Left renal pelvis (tissue), 4 donors: ENCODE data around the gene TFPT. TPM values are rescaled to one million over a fixed set of nuclear protein-coding genes. Genes with fewer than 3 reads are reported as not detected.
A peak's percentile ranks its signal among the peaks of the same experiment; 100 is the strongest.

Experiments
- DNase-seq, 4 donors: peaks; one replicate each; pipeline ENCODE4 v3.0.0-alpha.2; 2013; ENCODE audit warnings: low read depth in 4 of 4, low spot score in 3 of 4
- polyA plus RNA-seq, 4 donors: library from polyadenylated mRNA; unstranded; fragments of 120-200 nt; gene quantifications; one replicate each; pipeline ENCODE4 v1.2.1, GENCODE V29; 2013; ENCODE audit not compliant: insufficient read length in 4 of 4

Gene TFPT, protein sequence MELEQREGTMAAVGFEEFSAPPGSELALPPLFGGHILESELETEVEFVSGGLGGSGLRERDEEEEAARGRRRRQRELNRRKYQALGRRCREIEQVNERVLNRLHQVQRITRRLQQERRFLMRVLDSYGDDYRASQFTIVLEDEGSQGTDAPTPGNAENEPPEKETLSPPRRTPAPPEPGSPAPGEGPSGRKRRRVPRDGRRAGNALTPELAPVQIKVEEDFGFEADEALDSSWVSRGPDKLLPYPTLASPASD
- 10 to 100 TPM; 11.2 to 20.8 (median 12.7) TPM for polyA plus RNA-seq

DNA sequence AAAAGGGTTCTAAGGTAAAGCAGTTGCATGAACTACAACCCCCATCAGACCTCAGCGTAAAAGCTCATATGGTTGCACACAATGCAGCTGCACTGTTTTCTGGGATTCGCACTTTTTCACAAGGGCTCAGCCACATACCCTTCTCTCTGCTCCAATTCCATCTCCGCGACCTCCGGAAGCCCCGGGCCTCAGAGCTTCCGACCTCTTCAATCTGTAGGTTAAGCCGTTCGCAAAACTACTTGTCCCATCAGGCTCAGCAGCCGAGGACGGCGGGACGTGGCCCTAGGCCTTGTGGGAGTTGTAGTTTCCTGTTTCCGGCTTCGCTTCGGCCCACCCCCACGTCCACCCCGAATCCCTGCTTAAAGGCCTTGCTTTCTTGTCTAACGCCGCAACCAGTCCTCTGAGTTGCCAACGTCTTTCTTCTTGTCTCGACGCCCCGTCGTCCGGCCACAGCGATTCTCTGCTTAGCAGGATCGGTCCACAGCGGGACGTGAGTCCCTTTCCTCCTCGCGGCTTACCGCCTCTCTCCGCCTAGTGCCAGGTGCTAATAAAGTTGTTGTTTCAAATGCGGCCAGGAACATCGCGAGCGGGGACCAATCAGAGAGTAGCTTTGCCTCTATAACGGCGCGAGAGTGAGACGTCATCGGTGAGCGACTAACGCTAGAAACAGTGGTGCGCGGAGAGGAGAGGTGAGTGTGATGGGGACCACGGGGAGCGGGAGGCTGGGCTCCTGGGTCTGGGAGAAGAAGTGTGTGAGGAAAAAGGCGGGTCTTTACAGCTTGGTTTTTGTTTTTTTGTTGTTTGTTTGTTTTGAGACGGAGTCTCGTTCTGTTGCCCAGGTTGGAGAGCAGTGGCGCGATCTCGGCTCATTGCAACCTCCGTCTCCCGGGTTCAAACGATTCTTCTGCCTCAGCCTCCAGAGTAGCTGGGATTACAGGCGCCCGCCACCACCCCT lies at the start of gene TFPT, which contains the start of gene PRPF31:
Gene TFPT (minus strand): TSS at position 549 of the 955 bp plus-strand sequence. CDS start 388 bp downstream, at position 161.
Gene PRPF31 (plus strand): TSS at position 646 of the 955 bp plus-strand sequence. CDS start 2,525 bp downstream, outside the sequence.
- DNase-seq, result peak; percentile 97 to 99 (median 98)

DNA sequence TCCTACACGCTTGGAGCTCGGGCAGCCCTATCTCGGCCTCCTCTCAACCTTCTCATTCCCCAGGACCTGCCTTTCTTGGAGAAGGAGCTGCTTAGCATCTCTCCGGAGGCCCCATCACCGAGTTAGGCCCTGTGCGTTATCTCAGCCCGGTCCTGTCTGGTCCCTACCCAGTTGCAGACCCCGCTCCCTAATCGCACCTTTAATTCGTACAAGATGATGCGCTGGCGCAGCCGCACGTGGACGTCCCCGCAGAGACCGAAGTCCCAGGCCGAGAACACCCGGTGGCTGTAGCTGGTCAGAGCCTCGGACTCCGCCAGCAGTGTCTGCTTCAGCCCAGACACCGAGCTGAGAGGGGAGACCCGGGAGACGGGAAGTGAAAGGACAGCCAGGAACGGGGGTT lies 49.8 kb upstream of the TFPT start:
- DNase-seq, result no peak

DNA sequence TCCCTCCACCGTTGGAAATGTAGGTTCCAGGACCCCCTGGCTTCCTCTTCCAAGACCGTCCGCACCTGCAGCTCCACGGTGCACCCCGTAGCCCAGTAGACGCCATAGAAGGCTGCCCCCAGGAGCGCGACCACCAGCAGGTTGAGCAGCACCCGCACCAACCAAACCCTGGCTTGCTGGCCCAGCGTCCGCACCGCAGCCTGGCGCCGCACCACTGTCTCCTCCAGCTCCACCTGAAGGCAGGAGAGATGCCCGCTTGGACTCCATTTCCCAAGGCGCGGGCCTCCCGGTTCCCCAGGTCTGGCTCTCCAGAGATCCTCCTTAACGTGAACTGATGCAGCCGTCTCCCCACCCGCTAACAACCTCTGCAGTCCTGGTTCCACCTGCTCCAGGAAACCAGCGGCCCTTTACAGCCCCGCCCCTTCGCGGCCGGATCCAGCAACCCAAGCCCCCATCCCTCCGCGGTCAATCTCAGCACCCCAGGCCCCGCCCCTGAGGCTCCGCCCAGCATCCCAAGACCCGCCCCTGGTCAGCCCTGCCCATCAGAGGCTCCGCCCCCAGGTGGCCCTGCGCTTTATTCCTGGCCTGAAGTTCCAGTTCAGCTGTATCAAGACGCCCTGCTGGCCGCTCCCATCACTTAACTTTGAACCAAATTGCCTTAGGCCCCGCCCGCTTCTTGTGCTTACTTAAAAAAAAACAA lies 49.1 kb upstream of the TFPT start:
- no peak for DNase-seq

DNA sequence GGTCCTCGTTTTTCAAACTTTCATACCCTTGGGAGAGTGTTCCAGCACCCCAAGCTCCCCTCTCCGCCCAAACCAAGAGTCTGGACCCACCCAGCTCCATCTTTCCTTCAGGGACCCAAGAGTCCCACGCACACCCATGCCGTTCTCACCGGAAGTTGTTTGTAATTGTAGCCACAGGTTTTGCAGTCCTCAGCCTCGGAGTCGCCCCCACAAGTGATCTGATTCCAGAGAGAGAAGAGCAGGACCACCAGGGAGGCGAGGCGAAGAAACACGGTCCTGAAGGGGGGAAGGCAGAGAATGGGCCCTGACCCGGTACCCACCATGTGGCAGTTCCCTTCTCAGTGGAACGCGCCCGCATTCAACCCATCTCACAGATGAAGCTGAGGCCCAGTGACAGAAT lies 47.4 kb upstream of the TFPT start:
- DNase-seq, result no peak

DNA sequence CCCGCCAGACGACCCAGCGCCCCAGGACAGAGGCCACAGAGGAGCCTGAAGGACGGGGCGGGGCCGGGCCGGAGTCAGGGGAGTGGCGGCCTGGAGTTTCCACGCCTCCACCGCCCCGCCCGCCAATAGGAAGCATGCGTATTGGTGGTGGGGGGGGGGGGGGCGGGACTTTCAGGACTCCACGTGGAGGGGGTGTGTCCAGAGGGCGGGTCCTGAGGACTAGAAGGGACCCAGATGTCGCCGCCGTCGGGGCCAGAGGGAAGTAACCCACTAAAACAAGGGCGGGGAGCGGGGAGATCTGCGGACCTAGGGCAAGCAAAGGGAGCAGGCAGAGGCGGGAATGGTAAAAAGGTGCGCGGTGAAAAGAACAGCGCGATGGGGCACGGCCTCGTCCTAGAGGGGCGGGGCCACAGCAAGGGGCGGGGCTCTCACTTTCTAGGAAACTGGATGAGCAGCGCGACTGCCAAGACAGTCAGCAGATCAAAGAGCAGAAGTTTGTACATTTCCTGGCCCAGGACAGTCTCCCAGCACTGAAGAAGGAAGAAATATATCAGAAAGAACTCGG lies 46.9 kb upstream of the TFPT start:
- peak in 1 of 4 donors; percentile 56 for DNase-seq

DNA sequence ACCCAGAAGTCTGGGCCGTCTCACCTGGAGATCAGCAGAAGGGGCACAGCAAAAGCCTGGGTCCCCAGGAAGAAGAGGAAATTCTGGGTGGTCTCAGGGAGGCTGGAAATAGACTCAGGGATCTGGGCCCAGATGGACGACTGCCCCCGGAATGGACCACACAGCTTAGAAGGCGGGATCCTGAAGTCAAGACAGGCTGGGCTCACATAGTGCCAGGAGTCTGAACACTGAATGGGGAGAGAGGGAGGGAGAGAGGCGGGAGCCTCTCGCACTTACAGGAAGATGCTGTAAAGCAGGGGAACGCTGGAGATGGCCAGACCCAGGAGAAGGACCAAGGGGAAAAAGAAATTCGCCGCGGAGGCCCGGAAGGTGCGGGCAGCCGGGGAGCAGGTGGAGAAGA lies 45.4 kb upstream of the TFPT start:
- no peak for DNase-seq

DNA sequence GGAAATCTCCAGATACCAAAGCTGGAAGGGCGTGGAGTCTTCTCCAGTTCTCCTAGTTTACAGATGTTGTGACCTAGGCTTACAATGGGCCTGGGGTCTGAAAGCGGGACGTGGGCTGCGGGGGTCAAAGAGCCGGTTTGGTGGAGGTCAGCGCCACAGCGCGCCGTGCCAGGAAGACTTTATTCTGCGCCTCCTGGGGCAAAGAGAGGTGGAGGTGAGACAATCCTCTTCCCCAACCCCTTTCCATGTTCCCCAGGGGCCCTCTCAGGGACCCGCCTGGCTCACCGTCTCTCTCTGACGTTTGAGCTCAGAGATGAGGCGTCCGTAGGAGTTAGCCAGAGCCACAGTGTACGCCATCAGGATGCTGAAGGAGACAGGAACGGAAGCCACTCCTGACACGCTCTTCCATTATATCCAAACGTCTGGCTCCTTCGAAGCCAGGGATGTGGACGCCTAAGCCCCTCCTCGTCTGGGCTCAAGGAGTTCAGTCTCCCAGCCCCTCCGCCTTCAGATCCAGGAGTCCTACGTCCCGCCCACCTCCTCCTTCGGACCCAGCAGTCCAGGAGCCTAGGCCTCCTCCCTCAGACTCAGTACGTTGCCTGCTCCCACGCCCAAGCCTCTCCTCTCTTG lies 44.8 kb upstream of the TFPT start:
- no peak for DNase-seq

DNA sequence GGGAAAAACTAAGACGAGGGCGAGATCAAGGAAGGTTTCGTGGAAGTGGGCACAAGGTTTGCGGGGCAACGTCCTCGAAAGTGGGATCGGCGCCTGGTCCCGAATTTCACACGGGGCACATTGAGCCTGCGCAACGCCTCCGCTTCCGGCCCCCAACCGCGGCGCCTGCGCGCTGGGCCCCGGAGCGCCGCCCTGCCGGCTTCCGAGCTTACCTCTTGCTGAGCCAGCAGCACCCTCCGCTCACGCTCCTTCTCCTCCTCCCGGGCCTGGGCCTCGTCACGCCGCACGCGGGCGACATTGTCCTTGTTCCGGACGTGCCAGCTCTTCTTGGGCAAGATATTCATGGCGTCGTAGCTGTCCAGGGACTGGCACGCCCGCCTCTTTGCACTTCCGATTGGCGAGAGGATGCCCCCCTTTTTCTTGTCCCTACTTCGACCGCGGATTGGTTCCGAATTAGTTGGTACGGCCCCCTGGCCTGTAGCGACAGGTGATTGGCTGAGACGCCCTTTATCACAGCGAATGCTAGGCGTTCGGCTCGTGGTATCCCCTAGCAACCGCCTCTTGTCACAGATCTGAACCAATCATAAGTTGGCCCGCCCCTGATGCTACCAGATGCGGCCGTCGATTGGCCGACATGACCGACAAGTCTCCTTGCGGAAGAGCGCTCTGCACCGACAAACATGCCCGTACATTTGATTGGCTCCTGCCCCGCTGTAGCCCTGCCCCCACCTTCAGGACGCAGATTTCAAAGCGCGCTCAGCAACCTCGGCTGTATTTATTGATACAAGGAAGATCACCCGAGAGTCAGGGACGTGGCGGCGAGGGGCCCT lies 44.1 kb upstream of the TFPT start, which contains the start of gene LENG1:
Gene LENG1 (minus strand): TSS at position 370 of the 830 bp plus-strand sequence. CDS start 26 bp downstream, at position 344.
- DNase-seq, result peak; percentile 99 to 100 (median 100)

DNA sequence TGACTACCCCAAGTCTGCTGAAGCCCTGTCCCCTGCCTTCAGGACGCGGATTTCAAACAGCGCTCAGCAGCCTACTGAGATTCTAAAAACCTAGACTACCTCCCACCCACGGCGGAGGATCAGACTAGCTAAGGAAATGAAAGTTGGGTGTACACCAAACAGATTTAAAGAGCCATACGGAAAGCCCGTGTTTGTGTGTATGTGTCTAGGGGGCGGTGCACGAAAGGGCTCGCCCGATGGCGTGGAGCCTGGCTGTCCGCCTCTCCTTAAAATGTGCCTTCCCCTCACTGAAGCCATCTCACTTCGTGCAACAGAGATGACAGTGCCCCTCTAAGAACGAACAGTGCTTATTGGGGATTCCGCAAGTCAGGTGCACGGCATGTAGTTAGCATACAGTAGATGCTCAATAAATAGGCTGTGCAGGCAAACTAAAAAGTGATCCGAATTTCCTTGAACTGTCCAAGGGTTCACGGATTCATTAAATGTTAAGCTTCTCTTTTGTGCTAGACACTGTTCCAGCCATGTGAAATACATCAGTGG lies 43.4 kb upstream of the TFPT start:
- no peak for DNase-seq

DNA sequence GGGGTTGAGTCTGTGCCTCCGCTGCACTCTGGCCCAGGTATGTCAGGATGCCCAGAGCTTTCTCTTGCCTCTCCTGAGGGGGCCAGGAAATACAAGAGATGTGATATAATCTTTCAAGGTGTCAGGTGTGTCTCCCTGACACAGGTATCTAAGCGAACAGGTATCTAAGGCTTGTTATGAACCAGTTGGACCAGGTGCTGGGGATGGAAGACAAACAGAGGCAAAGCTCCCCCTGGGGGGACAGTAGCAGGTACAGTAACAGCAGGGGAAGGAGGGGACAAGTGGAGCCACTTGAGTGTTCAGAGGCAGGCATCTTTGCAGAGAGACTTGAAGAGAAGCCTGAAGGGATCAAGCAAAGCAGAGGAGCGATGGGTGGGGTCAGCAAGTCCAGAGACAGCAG lies 41.5 kb upstream of the TFPT start:
- DNase-seq, result no peak

DNA sequence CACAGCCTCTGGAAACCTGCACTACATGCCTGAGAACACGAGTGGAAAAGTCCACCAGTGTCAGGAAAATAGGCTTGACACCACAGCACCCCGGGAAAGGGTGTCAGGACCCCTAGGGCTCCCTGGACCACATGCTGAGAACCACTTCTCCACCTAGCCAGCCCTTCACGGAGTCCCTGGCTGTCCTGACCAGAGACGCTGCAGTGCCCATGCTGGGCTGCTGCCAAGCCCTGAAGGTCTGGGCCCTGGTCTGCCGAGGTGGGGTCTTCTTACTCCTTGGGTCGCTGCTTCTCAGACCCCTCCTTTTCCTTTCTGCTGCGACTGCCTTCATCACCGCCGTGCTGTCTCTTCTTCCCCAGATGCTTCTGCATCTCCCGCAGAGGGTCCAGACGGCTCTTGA lies 41.0 kb upstream of the TFPT start:
- no peak for DNase-seq

DNA sequence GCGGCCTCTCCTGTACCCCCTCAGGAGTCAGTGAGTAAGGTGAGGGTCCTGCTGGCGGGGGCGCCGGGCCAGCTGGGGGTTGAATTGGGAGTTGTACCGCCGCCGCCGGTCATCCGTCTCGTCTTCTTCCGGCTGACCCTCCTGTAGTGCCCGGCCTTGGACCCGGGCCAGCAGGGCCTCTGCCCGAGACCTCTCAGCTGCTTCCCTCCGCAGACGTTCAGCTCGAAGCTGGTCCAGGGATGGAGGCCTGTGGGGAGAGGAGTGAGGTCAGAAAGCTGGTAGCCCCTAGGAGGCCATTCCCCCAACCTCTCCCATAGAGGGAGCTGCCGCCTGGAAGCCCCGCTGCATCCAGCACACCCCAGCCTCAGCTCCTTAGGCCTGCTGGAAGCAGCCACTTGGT lies 40.2 kb upstream of the TFPT start:
- DNase-seq, result no peak

DNA sequence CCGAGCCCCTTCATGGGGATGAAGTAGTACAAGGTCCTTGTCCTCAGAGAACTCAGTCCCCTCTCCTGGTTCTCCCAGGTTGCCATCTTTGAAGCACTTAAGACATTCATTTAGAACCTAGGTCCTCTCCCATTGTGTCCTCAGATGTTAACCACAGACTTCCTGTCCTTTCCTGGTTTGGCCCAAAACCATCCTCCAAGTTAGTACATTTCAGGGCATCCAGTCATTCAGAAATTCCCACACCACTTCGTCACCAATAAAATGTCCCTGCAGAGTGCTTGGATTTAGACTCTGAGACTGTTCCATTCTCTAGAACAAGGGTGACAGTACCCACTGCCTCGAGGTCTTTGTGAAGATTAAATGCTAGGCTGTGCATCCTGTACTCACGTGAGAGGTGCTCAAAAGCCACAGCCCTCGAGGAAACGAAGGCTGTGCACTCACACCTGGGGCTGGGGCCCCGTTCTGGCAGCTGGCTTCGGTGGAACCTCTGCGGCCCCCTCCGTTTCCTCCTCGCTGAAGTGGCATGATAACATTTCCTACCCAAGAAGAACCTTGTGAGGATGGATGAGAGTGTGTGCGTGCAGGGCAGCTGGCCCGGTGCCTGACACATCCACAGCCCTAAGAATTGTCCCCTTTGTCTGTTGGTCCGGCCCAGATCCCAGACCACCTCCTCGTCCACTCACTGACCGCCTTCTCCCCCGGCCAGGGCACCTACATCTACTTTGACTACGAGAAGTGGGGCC lies 39.3 kb upstream of the TFPT start:
- no peak for DNase-seq

DNA sequence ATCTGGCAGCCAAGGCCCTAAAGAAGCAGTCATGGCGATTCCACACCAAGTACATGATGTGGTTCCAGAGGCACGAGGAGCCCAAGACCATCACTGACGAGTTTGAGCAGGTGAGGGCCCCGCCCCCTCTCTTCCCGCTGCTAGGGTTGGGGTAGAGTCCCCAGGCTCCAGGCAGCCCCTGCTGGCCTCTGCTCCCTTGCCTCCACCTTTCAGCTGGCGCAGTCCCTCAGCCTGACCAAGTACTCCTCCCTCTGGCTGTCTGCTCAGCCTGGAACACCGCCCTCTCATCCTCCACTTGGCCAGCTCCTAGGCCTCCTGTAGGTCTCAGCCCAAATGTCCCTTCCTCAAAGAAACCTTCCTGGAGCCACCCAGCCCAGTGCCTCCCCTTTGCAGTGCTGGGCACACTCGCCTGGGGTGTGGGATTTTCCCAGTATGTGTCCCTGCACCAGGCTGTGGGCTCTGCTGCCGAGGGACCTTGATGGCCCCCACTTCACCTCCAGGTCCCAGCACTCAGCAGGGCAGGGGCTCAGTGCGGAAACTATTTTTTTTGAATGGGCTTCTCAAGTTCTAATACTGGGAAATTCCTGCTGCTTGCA lies 38.4 kb upstream of the TFPT start:
- DNase-seq, result no peak

DNA sequence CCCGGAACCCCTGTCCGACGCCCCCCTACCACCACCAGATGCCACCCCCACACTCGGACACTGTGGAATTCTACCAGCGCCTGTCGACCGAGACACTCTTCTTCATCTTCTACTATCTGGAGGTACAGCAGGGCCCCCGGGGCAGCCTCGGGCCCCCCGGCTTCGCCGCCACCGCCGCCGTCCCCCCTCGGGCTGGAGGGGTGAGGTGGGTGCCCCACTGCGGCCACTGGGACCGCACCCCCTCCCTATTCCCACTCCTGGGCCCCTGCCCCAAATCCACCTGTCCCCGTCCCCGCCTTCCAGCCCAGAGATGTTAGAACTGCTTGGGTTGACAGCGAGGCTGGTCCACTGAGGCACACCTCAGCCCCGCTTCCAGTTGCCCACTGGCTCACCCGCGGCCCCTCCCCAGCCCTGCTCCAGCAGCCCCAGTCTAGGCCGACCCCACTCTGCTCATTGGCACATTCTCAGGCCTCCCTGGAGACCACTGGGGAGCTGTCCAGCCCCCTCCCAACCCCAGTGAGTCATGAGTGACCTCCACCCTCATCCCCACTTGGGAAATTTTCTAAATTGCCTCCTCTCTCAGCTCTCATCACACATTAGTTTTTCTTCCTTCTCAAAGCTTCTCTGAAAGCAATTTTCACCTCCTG lies 37.5 kb upstream of the TFPT start:
- no peak for DNase-seq

DNA sequence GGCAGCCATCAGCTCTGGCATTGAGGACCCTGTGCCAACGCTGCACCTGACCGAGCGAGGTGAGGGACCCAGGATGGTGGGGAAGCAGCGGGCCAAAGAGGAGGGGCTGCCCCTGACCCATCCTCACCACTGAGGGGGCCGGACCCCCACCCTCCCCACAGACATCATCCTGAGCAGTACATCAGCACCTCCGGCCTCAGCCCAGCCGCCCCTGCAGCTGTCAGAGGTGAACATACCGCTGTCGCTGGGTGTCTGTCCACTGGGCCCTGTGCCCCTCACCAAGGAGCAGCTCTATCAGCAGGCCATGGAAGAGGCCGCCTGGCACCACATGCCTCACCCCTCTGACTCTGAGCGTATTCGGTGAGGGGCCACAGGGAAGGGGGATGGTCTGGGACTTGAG lies 36.8 kb upstream of the TFPT start:
- no peak for DNase-seq

DNA sequence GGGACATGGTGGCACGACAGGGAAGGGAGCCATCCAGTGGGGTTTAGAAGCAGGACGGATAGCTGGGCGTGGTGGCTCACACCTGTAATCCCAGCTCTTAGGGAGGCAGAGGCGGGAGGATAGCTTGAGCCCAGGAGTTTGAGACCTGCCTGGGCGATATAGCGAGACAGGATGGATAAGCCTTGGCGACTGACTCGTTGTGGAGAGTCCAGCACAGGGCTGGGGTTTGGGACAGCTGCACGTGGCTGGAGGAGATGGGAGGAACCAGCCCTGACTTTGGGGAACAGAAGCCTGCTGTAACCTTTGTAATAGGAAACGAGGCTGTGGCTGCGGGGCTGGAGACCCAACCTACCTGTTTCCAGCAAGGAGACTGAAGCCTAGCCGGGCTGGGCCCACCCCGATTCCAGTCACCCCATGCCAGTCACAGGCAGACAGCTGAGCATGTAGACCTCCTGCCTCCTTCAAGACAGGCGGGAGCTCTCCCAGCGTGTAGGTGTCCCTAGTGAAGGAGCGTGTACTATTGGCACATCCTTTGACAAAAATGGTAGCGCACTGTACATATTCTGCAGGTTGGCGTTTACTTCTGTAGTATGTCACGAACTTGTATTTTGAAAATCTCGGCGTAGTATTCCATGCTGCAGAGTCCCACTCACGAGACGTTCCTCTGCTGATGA lies 36.0 kb upstream of the TFPT start:
- no peak for DNase-seq
